ENCODE data around the gene PDK3.
A peak's percentile ranks its signal among the peaks of the same experiment; 100 is the strongest.

PDK3 gene

DNA sequence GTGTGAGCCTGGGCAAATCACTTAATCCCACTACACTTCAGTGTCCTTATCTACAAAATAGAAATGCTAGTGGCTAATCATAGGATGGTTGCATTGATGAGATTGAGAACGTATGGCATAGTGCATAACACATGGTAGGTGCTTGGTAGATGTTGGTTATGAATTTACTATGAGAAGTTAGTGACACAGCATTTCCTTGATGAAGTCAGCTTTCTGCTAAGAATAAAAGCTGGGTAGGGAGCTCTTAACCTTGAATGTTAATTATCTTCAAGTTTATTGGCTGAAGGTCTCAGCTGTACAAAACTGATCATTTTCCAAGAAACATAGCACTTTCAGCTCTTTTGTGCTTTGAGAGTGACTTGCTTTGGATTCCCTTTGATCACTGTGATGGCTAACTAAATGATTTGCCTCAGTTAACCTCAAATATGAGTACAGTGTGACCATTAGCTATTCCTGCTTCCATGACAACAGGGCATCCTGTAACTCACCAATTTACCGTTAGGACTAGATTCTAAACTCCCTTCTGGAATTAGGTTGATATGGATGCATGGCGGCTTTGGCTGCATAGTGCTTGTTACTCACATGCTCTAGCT, 17.8 kb downstream of the PDK3 start:
- no peak for DNase-seq (ENCODE audit: low read depth in 2 of 2)

DNA sequence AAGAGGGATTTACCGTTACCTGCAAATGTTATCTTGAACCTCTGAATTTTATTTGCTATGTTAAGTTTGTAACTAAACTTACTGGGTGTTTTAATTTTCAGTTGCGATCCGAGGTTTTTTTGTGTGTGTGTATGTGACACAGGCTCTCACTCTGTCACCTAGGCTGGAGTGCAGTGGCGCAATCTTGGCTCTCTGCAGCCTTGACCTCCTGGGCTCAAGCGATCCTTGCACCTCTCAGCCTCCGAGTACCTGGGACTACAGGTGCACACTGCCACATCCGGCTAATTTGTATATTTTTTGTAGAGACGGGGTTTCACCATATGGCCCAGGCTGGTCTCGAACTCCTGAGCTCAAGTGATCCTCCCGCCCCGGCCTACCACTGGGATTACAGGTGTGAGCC, 18.5 kb downstream of the PDK3 start:
- DNase-seq (ENCODE audit: low read depth in 2 of 2) = no peak

DNA sequence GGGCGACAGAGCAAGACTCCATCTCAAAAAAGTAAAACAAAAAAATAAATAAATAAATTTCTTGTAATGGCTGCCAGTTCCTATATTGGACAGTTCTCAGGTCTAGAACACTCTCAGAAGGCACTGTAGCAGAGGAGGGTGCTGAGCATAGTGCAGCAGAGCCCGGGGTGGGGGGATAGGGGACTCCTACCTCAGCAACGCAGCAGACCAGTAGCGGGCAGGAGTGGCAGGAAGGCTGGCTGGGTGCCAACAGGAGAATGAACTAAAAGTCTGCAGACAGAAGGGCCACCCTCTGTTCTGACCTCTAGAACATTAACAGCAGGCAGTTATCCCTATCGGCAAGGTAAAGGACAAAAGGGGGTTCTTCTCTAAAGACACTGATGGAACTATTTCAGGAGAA, 20.2 kb downstream of the PDK3 start:
- no peak for DNase-seq (ENCODE audit: low read depth in 2 of 2)

DNA sequence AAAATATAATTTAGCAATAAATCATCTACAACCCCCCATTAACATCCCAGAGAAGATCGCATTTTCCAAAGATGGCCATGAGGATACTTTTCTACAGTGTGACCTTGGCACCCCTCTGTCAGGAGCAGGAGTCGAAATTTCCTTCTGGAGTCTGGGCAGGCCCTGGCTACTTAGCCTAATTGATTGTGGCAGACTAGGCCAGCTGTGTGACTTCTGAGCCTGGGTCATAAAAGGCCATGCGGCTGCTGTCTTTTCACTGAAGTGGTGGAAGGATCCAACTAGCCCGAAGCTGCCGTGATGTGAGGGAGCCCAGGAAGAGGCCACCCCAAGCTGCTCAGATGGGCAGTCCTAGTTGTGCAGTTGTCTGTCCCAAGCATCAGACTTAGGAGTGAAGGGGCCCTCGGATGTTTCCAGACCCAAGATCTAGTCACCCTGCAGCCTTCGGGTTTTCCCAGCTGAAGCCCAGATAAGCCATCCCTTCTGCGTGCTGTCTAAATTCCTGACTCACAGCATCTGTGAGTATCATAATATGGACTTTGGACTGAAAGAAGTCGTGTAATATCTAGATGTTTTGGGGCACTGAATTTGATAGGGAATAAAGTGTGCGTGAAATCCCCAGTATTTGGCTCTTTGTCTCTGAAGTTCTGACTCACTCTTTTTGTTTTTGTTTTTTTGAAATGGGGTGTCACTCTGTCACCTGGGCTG, 21.0 kb downstream of the PDK3 start:
- DNase-seq (ENCODE audit: low read depth in 2 of 2) = no peak

DNA sequence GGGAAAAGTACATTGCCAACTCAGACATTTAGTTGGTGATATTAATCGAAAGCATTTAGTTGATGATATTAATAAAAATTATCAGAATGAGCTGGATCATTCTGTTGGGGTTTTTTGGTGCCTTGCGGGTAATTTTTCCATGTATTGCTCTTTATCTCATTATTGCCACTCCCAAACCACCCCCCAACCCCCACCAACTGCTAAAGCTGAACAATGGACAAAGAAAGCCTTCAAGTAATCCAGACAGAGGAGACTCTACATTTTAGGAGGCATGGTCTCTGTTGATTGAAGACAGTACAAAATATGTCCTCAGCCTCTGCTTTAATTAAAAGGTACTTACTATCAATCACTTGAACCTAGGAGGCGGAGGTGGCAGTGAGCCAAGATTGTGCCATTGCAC, 22.5 kb downstream of the PDK3 start:
- no peak for DNase-seq (ENCODE audit: low read depth in 2 of 2)

DNA sequence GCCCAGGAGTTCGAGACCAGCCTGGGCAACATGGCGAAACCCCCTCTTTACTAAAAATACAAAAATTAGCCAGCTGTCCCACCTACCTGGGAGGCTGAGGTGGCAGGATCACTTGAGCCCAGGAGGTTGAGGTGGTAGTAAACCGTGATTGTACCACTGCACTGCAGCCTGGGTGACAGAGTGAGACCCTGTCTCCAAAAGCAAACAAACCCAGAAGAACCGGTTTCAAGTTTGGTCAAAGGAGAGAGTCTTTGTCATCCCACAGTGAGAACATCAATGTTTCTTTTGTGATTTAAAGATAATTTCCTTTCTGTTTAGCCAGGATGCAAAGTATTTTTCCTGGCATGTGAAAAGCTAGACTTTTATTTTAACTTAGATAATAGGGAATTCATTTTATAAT, 26.7 kb downstream of the PDK3 start:
- no peak for DNase-seq (ENCODE audit: low read depth in 2 of 2)

DNA sequence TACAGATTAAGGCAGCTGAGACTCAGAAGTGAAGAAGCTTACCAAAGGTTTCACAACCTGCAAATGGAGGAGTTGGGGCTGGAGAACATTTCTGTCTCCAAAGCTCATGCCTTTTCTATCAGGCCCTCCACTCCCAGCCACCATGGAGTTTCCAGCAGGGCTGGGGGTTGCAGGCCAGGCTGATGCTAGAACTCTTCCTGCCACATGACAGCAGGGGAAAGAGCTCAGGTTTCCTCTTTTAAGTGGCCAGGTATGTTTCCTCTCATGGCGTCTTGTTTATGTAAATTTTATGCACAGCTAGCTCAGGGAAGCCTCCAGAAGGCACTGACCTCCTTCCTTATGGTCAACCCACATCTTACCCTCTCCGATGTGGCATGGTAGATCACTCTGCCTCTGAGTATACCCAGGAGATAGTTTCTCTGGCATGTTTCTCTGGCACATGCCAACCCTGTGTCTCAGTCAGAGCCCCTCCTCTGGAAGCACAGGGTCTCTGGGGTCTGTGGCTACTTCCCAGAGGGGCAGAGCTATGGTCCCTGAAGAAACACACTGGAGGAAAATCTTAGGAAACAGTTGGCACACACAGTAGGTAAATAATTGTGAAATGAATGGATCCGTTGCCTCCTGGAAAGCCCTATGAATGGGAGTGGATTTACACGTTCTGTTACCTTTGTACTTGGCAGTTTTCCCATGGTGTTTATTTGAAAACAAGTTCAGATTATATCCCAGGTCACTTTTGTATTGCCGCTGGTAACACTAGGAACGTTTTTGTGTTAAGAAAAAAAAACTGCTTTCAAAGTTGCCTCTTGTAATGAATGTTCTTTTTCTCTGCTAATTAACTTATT, 28.9 kb downstream of the PDK3 start:
- DNase-seq (ENCODE audit: low read depth in 2 of 2) = no peak

DNA sequence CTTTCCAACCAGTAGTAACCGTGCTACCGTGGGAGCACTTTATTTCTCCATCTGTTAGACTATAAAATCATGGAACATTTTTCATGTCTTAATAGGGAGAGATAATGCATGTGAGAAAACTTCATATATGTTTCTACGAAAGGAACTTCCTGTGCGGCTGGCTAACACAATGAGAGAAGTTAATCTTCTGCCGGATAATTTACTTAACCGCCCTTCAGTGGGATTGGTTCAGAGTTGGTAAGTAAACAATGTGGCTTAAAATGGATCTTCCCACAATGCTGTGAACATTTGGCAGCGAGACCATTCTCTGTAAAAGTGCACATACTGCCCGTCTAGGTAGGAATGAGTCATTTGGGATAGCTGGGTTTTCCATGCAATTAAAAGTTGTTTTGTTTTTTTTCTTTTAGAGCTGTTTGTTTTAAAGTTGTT, 29.6 kb downstream of the PDK3 start:
- DNase-seq (ENCODE audit: low read depth in 2 of 2) = no peak

DNA sequence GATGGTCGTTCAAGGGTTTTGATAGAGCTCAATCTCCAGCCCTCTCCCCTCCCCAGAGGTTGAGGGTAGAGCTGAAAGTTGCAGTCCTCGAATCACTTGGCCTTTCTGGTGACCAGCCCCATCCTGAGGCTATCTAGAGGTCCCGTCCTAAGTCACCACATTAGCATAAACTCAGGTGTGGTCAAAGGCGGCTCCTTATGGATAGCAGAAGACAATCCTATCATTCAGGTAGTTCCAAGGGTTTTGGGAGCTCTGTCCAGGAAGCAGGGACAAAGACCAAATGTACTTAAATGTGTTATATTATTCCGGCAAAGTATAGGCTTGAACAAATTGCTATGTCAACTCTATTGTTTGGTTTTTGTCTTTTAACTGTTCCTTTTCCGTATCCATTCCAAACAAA, 30.6 kb downstream of the PDK3 start:
- DNase-seq (ENCODE audit: low read depth in 2 of 2) = no peak

DNA sequence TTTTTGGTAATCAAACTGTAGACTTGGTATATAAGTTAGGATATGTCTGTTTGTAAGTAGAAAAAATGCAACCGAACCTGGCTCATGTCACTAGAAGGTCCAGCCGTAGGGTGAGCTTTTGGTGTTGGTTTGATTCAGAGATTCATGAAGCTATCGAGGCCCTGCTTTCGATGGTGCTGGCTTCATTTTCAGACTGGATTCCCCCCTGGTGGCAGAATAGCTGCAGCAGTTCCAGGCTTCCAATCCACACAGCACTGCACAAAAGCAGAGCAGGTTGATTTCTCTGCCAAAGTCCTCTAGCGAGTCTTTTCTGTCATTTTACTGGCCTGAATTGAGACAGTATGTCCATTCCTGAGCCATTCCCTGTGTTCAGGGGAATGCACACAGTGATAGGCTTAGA, 33.1 kb downstream of the PDK3 start:
- no peak for DNase-seq (ENCODE audit: low read depth in 2 of 2)

DNA sequence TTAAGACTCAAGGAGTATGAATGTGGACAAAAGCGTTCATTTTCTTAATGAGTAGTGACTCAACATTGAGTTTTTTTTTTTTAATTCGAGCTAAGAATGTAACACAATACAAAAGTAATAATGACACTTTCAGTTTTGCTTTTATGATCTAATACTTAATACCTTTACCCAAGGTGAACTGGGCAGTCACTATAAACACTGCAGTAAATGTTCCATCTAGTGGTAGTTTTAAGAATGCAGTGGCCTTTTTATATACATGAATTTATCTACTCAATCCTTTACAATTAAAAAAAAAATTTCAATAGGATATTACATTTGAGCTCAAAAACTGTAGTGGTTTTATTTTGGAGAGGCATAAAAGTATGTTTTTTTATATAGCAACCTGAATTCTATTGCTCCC, 33.9 kb downstream of the PDK3 start:
- DNase-seq (ENCODE audit: low read depth in 2 of 2) = no peak

DNA sequence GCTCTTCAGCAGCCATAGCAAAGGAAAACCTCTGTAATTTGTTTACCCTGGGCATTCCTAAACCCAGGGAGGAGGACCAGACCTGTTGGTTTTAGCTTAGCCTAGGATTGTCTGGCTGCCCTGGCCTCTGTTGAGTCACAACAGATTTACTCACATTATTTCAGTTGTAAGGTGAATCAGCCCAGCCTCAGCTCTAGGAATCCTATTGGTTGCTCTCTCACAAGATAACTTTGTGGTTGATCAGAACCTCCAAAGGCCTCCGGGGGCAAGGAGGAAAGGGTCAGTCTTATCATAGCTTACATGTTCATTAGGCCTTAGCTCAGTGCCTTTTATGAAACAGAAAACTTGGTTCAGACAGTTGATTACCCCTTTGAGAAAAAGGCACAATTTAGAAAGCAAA, 41.0 kb downstream of the PDK3 start:
- peak; percentile 4 to 21 for DNase-seq (ENCODE audit: low read depth in 2 of 2)

DNA sequence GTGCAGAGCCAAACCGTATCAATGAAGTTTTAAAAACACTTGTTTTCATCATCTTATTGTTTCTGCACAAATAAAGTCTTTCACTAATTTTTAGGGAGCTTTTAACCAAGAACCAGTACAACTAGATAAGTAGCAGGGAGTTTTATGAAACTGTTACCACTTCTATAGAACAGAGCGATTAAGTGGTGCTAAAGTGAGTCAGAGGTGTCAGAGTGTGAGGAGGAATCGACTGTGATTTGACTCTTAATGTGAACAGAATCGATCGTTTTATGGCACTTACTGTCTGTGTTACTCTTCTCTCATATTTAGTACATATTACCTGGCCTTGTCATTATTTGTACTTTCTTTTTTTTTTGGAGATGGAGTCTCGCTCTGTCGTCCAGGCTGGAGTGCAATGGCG, 43.3 kb downstream of the PDK3 start:
- no peak for DNase-seq (ENCODE audit: low read depth in 2 of 2)

DNA sequence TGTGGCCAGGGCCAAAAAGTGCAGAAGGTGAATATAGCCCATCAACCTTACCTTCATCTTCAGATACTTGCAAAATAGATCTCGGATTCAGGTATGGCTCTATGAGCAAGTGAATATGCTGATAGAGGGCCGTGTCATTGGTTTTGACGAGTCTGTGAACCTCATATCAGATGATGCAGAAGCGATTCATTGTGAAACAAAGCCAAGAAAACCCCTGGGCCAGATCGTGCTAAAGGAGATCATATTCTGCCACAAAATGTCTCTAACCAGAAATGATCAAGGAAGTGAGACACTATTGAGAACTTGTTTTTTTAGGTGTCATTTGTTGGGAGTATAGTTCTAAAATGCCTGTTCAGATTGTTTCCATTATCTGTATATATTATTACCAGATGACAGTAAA, 48.3 kb downstream of the PDK3 start:
- peak; percentile 22 to 30 for DNase-seq (ENCODE audit: low read depth in 2 of 2)

DNA sequence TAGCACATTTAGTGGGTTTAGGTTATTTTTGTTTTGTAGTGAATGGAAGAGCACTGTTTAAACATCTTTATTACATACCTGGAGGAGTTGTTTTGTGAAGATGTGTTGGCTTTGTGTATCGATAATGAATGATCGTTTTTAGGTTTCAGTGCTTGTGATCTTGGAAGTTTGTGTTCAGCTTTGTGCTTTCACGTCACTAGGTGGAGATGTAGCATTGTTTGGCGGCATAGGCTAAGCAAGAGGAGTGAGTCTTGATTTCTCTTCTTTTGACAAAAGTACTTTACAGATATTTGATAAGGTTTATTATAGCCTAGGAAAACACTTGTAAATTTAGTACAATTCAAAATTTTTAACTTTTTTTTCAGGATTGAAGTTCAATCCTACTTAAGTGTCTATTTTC, 50.4 kb downstream of the PDK3 start:
- DNase-seq (ENCODE audit: low read depth in 2 of 2) = no peak

DNA sequence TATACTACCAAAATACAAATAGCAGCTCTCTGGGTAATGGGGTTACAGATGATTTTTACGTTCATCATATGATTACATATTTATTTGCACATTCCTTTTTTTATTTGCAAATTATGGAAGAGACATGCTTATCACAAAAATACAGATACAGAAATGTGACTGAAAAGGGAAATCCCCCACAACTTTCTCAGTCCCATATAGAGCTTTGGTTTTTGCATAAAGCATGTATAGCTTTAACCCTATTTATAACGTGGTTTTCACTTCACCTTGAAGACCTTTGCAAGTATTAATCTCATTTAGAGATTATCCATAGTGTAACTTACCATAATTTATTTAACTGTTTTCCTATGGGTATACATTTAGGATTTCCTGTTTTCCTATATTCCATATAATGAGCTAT, 55.4 kb downstream of the PDK3 start:
- no peak for DNase-seq (ENCODE audit: low read depth in 2 of 2)

DNA sequence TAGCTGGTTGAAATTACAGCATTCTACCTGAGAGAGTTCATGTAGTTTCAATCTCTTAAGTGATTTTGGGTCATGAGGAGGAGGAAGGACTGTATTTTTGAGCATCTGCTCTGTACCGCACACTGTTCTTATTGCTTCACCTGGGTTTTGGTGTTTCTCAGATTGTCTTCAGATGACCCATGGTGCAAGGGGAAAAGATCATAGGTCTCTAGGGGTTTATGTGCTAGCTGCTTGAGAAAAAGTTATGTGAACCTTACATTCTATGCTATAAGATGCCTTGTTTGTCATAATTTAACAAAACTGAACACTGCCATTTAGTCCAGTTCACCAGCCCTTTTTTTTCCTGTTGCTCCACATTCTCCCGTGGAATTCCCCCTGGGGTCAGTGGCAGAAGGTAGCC, 60.4 kb downstream of the PDK3 start:
- DNase-seq (ENCODE audit: low read depth in 2 of 2) = no peak

DNA sequence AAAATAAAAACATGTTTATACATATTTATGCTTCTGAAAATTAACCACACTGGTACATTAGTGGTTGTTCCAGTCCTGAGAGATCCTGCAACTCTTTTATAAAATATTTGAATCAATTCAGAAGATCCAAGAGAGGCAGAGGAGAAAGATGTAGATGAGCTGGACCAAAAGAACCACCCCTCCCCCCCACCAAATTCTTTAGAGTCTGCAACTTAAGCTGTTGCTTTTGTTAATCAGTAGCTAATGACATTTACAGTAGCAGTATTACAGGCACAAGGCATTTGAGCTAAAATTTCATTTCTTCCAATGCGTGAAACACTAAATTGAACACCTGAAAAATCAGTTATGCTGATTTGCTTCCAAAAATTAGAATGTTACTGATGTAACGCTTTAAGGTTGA, 61.5 kb downstream of the PDK3 start:
- no peak for DNase-seq (ENCODE audit: low read depth in 2 of 2)

DNA sequence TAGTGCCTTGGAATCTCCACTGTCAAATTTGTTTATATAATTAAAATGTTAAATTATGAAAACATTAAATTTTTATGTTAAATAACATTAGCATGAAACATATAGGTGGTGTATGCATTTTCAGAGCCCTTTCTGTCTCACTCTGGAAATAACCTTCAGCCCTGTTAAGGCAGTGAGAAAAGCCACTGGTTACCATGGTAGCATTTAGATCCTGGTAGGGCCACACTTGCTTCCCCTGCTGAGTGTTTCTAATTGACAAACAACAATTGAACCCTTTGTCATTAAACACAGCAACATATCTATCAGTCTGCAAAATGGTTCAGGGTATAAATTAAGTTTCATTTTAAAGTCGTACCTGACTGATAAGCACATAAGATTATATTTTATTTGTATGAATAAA, 63.5 kb downstream of the PDK3 start:
- no peak for DNase-seq (ENCODE audit: low read depth in 2 of 2)

DNA sequence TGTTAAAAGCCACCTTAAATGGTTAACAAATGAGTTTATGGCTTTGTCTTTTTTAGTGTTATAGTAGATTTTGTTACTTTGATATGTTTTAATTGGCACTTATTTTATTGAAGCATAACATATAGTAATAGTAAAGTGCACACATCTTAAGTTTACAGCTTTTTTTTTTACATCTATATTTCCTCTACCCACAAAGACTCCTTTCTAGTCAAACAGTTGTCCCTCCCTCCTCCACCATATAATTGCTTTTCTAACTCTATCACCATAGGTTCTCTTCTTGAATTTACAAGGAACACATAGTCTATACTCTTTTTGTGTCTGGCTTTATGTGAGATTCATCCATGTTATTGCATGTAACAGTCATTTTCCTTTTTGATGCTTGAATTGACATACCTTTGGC, 71.5 kb downstream of the PDK3 start:
- no peak for DNase-seq (ENCODE audit: low read depth in 2 of 2)

DNA sequence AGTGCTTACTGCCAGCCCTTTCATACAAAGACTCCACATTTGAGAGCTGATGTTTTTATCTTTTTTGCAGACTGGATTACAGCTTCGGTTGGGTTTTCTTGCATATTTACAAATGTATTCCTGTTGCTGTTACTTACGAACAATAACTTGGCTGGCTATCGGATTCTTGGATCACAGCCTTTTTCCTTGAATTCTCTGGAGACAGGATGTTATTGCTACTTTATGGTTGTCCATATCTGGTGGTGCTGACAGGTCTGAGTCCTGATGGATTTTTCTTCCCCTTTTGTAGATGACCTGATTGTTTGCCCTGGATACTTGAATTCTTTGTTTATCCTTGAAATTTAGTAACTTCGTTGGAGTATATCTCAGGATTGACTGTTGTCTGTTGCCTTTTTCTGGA, 77.7 kb downstream of the PDK3 start:
- no peak for DNase-seq (ENCODE audit: low read depth in 2 of 2)

DNA sequence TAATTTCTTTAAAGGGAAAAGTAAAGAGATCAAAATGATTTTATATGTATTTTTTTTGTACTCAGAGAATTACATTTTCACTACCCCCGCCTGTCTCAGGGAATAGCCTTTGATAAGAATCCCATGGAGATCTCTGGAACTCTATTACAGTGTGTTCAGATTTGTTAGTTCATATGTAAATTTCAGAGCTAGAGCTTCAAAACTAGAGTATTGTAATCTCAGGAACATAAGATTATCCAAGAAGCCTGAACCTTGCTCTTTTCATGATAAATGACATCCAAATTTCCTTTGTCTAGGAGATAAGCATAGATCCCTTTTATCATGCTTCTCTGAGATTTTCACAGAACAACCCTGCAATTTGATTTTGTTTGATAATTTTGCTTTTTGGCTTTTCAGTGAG, 82.9 kb downstream of the PDK3 start:
- no peak for DNase-seq (ENCODE audit: low read depth in 2 of 2)

DNA sequence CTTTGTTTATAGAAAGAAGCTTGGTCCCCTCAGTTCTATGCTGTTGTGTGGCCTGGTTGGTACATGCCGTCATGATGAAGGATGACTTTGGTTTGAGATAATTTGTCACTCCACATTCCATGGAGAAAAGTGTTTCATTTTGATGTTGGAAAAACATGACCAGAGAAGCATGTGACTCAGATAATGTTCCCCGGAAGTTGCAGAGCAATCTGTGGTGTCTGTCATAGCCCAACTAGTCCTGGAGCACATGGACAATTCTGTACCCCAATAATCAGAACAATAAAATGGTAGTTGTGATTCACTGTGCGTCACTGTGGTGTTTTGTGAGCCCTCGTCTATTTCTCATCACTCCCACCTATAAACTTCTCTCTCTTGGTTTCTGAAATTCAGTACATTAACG, 85.1 kb downstream of the PDK3 start:
- DNase-seq (ENCODE audit: low read depth in 2 of 2) = no peak

Data from stimulated activated CD4-positive, alpha-beta T cell treated with anti-CD3 and anti-CD28 coated beads, Interleukin-15, amount 100 ng/mL, for 48 hours (primary cell).